ENCODE data around the gene CMTM7. TPM values are rescaled to one million over a fixed set of nuclear protein-coding genes. Genes with fewer than 3 reads are reported as not detected.

Gene CMTM7
- total and polyA plus RNA-seq, 2 of the 8 experiments (the other 6 are each of a cell fraction or from before 2014, with no cell fraction given), result 33.3 to 65.8 TPM

DNA sequence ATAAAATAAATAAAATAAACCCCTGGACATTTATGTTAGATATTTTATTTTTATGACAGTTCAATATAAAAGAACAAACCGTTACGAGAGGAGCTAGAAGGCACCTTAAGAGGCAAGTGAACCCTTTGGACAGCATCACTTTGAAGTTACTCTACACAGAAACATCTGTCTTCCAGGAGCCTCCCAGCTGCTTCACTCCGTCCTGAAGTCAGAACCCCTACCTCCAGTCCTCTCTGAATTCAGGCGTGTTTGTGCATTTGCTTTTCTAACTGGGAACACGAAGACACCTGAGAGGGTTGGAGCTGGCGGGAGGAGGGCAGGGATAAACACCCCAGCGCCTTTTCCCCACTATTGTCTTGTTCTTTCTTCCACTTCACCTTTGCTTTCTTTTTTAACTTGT is 46.2 kb downstream of the CMTM7 start:
- H2BK5ac ChIP-seq (ENCODE audit: low read depth, low read length), result no peak overlapping the region
- ChIA-PET POLR2A (ENCODE audit: partially characterized antibody) (interaction anchor here (0.7 to 2.0 kb wide), 2 partner anchors 9 to 10 kb away, joined by 3 to 4 read pairs; no protein-coding TSS in a partner anchor), CTCF (ENCODE audit: partially characterized antibody) (interaction anchor here (0.6 to 5.8 kb wide), 7 partner anchors 10 to 251 kb away, joined by 3 to 44 read pairs (median 4); no protein-coding TSS in a partner anchor)
- H2AK5ac ChIP-seq (ENCODE audit: low read depth, low read length), result no peak overlapping the region
- 93% methylated on average over 7 of the region's 7 CpGs; no CpG with 5 or more reads in 1 of the 2 experiments for WGBS, 2 experiments (ENCODE audit: extremely low coverage in 1 of 2, insufficient coverage in 1 of 2, insufficient read length in 1 of 2, insufficient replicate concordance in 2 of 2, low coverage in 1 of 2, low lambda C conversion rate in 2 of 2, missing lambda C conversion rate in 1 of 2)
- H2BK15ac ChIP-seq (ENCODE audit: low read length), result no peak overlapping the region
- peak in 1 of 2 experiments; percentile 35 for DNase-seq (ENCODE audit: low read depth in 1 of 2, low spot score in 2 of 2)
- H3K27me3 ChIP-seq (replicated peaks in 1 of 4; ENCODE audit: control insufficient read depth in 3 of 4, extremely low read depth in 1 of 4, insufficient read depth in 3 of 4, low read length in 3 of 4), result no peaks in the 10 kb centered on the region
- no peak overlapping the region for H2AFZ ChIP-seq (ENCODE audit: low read length)
- H3K4me1 ChIP-seq (replicated peaks in 1 of 4; ENCODE audit: control insufficient read depth in 3 of 4, insufficient read depth in 4 of 4, low read length in 3 of 4), result peaks cover 0 to 5% (median 1%) of the 10 kb centered on the region in 4 experiments; a peak in 2 of 7 replicates
- peaks cover 1% of the 10 kb centered on the region; the same call in 1 of the 2 replicates for H3K23me2 ChIP-seq (ENCODE audit: low read depth, low read length)
- H3K9ac ChIP-seq (replicated peaks in 1 of 4; ENCODE audit: extremely low read depth in 1 of 4, low read depth in 3 of 4, low read length in 3 of 4), result no peak overlapping the region
- H4K91ac ChIP-seq (replicated peaks; ENCODE audit: insufficient read length, low read length), result no peak overlapping the region
- no peak overlapping the region for H3K23ac ChIP-seq (ENCODE audit: insufficient read length)
- no peak overlapping the region for H3K14ac ChIP-seq (ENCODE audit: insufficient read length)
- no peak overlapping the region for H3K4ac ChIP-seq (replicated peaks; ENCODE audit: insufficient read length, low read depth, low read length)
- H3K27ac ChIP-seq (ENCODE audit: low read depth, low read length), result no peak overlapping the region
- no peak overlapping the region for H3K18ac ChIP-seq (ENCODE audit: extremely low read depth, low read length)
- peaks cover 0 to 3% of the 10 kb centered on the region in 2 experiments for H4K20me1 ChIP-seq (replicated peaks in 1 of 2; ENCODE audit: control insufficient read depth in 1 of 2, insufficient read depth in 2 of 2, low read length in 2 of 2)
- H4K8ac ChIP-seq (ENCODE audit: extremely low read depth, insufficient read depth, low read length), result no peak overlapping the region
- H3K56ac ChIP-seq (replicated peaks; ENCODE audit: insufficient read length, low read depth, low read length), result no peak overlapping the region
- peaks cover 5% of the 10 kb centered on the region for H3K79me1 ChIP-seq (ENCODE audit: low read depth, low read length)
- no peak overlapping the region for H2BK12ac ChIP-seq (ENCODE audit: low read depth, low read length)
- no peak overlapping the region for H3K4me3 ChIP-seq (ENCODE audit: extremely low read depth in 1 of 4, insufficient read depth in 2 of 4, low read depth in 3 of 4, low read length in 4 of 4)
- no peaks in the 10 kb centered on the region; a peak in 1 of 8 replicates for H3K36me3 ChIP-seq (ENCODE audit: control insufficient read depth in 2 of 4, insufficient read depth in 4 of 4, low read length in 3 of 4)
- peaks cover 0 to 5% of the 10 kb centered on the region in 2 experiments; a peak in 1 of 4 replicates for H3K79me2 ChIP-seq (ENCODE audit: control insufficient read depth in 1 of 2, insufficient read depth in 2 of 2, low read length in 2 of 2)
- no peak overlapping the region for H2BK120ac ChIP-seq (replicated peaks; ENCODE audit: low read depth, low read length)
- H4K5ac ChIP-seq (ENCODE audit: insufficient read length, low read depth, low read length), result no peak overlapping the region
- no peak overlapping the region for H2BK20ac ChIP-seq (ENCODE audit: low read length)
- no peak overlapping the region for H3K4me2 ChIP-seq (ENCODE audit: insufficient read depth in 1 of 2, low read depth in 2 of 2, low read length in 2 of 2)
- no peaks in the 10 kb centered on the region for H3K9me3 ChIP-seq (ENCODE audit: insufficient read depth in 2 of 2, low read depth in 1 of 2, low read length in 1 of 2)
- FAIRE-seq, result no peak
- TF ChIP-seq SRF (IDR thresholded peaks at IDR 0.05; ENCODE audit: low read depth, low read length) (no peak), CTBP2 (IDR thresholded peaks at IDR 0.05; ENCODE audit: borderline replicate concordance, insufficient read depth, insufficient read length, low read length) (no peak), KDM1A (IDR thresholded peaks at IDR 0.05; ENCODE audit: borderline replicate concordance, low read length) (no peak), JUND (IDR thresholded peaks at IDR 0.05; ENCODE audit: low read length) (no peak), SIN3A (conservative IDR thresholded peaks at IDR 0.05 in 1 of 2, IDR thresholded peaks at IDR 0.05 in 1 of 2; ENCODE audit: low read depth in 1 of 2, low read length in 2 of 2) (no peak), BACH1 (IDR thresholded peaks at IDR 0.05; ENCODE audit: low read length) (no peak), SAP30 (IDR thresholded peaks at IDR 0.05; ENCODE audit: insufficient read depth, insufficient replicate concordance, low read length) (no peak), RBBP5 (IDR thresholded peaks at IDR 0.05; ENCODE audit: borderline replicate concordance, low read depth, low read length) (no peak), TAF7 (optimal IDR thresholded peaks at IDR 0.05; ENCODE audit: borderline replicate concordance, low read depth, low read length) (no peak), YY1 (IDR thresholded peaks at IDR 0.05; ENCODE audit: low read depth, low read length) (no peak), HDAC2 (IDR thresholded peaks at IDR 0.05; ENCODE audit: borderline replicate concordance in 1 of 2, low read depth in 2 of 2, low read length in 2 of 2) (no peak), POLR2A (IDR thresholded peaks at IDR 0.05; ENCODE audit: control extremely low read depth in 1 of 2, low read depth in 2 of 2, low read length in 2 of 2) (no peak)
- TF ChIP-seq, protein P1, sequence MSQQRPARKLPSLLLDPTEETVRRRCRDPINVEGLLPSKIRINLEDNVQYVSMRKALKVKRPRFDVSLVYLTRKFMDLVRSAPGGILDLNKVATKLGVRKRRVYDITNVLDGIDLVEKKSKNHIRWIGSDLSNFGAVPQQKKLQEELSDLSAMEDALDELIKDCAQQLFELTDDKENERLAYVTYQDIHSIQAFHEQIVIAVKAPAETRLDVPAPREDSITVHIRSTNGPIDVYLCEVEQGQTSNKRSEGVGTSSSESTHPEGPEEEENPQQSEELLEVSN (IDR thresholded peaks at IDR 0.05), result no peak
